Measurements from ENCODE around the gene OR4X2. TPM values are rescaled to one million over a fixed set of nuclear protein-coding genes. Genes with fewer than 3 reads are reported as not detected.

The OR4X2 gene
- total RNA-seq, 1 experiment from 2014 or later: not detected

DNA sequence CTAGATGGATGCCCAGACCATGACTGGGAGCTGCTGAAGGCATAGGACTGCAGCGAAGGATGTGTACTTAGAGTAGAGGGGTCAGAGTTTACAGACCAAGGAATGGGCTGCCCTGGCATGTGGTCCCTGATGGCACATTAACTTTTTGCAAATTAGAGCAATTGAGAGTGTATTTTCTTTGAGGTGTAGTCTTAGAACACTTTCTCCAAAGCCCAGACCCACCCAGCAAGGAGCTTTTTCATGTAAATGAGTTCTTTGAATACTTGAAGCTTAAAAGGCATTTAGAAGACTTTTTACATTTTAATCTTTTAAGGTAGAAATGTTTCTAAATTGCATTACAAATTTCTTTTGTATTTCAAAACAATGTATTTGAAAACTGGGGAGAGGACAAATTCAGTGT, 27.7 kb downstream of the OR4X2 start:
- TF ChIP-seq YY1 (IDR thresholded peaks at IDR 0.05; ENCODE audit: extremely low read depth, insufficient replicate concordance, low read depth, low read length) (no peak), ZFX (IDR thresholded peaks at IDR 0.05) (no peak)
- Histone ChIP-seq H3K36me3 (ENCODE audit: control insufficient read depth in 1 of 2, insufficient read depth in 2 of 2, low read length in 2 of 2) (no peaks in the 10 kb centered on the region), H3K9me2 (ENCODE audit: insufficient read depth) (no peaks in the 10 kb centered on the region), H3K27ac (ENCODE audit: low read depth, low read length) (no peak overlapping the region), H3K79me2 (ENCODE audit: insufficient read depth, low read length) (no peaks in the 10 kb centered on the region), H3K27me3 (ENCODE audit: insufficient read depth, low read length) (no peaks in the 10 kb centered on the region), H3K4me1 (ENCODE audit: control insufficient read depth in 1 of 2, insufficient read depth in 2 of 2, low read length in 2 of 2) (no peaks in the 10 kb centered on the region), H3K9me3 (ENCODE audit: control insufficient read depth in 1 of 2, insufficient read depth in 1 of 2, low read depth in 1 of 2, low read length in 2 of 2) (no peaks in the 10 kb centered on the region), H2AFZ (ENCODE audit: low read depth, low read length, poor library complexity, severe bottlenecking) (no peak overlapping the region), H3K4me2 (ENCODE audit: low read length) (no peak overlapping the region), H4K20me1 (ENCODE audit: insufficient read depth) (no peaks in the 10 kb centered on the region), H3K4me3 (replicated peaks in 1 of 2; ENCODE audit: low read depth in 1 of 2, low read length in 2 of 2) (no peak overlapping the region), H3K9ac (ENCODE audit: low read length) (no peak overlapping the region)
- ATAC-seq: no peak
- ChIA-PET POLR2A (no interaction called here), RAD21 (ENCODE audit: low non-redundant PET in 1 of 2, low total read pairs in 2 of 2, uncharacterized antibody in 2 of 2, unreplicated experiment in 2 of 2) (no interaction called here), CTCF (no interaction called here)
- no TSS peak for BruUV-seq (replicated peaks)
- DNase-seq (ENCODE audit: low read depth, low spot score): no peak
- intact Hi-C loops (cut with micrococcal nuclease): no loop called here

Other genes with a start within 250 kb of the OR4X2 start
- not detected for gene OR4B1, start 28.3 kb upstream of the OR4X2 start, total RNA-seq (2021; ENCODE audit: unreplicated experiment)
- gene OR4X1, start 18.8 kb downstream of the OR4X2 start, total RNA-seq (2021; ENCODE audit: unreplicated experiment): not detected
- not detected for gene OR4S1, start 61.1 kb downstream of the OR4X2 start, total RNA-seq (2021; ENCODE audit: unreplicated experiment)
- not detected for gene OR4C3, start 79.8 kb downstream of the OR4X2 start, total RNA-seq (2021; ENCODE audit: unreplicated experiment)
- not detected for gene OR4C5, start 121.4 kb downstream of the OR4X2 start, total RNA-seq (2021; ENCODE audit: unreplicated experiment)
- gene OR4A47, start 243.7 kb downstream of the OR4X2 start, total RNA-seq (2021; ENCODE audit: unreplicated experiment): not detected

Measured in HCT116 (cell line).